ENCODE results near the gene EXOC2.

Gene EXOC2

GRCh38 chr6:620166-620565 is 72.8 kb downstream of the EXOC2 start:
- no peak for TF ChIP-seq FOXK2 (IDR thresholded peaks at IDR 0.05)
- no peak for TF ChIP-seq TARDBP (IDR thresholded peaks at IDR 0.05)
- no peak for TF ChIP-seq BHLHE40 (IDR thresholded peaks at IDR 0.05; ENCODE audit: borderline replicate concordance)
- TF ChIP-seq SP1 (IDR thresholded peaks at IDR 0.05): no peak
- TF ChIP-seq FOXA1 (IDR thresholded peaks at IDR 0.05): no peak
- TF ChIP-seq ARNT (IDR thresholded peaks at IDR 0.05): no peak
- no peak for TF ChIP-seq SUZ12 (IDR thresholded peaks at IDR 0.05)
- no peak for TF ChIP-seq ZNF384 (IDR thresholded peaks at IDR 0.05)
- TF ChIP-seq LEF1 (IDR thresholded peaks at IDR 0.05; ENCODE audit: borderline replicate concordance): no peak
- no peak for TF ChIP-seq HDGF (IDR thresholded peaks at IDR 0.05; ENCODE audit: borderline replicate concordance)
- TF ChIP-seq FOXM1 (IDR thresholded peaks at IDR 0.05; ENCODE audit: borderline replicate concordance): no peak
- TF ChIP-seq ELF4 (IDR thresholded peaks at IDR 0.05): no peak
- no peak for TF ChIP-seq L3MBTL2 (conservative IDR thresholded peaks at IDR 0.05)
- TF ChIP-seq, protein P1, sequence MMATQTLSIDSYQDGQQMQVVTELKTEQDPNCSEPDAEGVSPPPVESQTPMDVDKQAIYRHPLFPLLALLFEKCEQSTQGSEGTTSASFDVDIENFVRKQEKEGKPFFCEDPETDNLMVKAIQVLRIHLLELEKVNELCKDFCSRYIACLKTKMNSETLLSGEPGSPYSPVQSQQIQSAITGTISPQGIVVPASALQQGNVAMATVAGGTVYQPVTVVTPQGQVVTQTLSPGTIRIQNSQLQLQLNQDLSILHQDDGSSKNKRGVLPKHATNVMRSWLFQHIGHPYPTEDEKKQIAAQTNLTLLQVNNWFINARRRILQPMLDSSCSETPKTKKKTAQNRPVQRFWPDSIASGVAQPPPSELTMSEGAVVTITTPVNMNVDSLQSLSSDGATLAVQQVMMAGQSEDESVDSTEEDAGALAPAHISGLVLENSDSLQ (IDR thresholded peaks at IDR 0.05): no peak
- no peak for DNase-seq (ENCODE audit: extremely low spot score)
- ChIA-PET POLR2A (no interaction called here), CTCF (no interaction called here)

DNA sequence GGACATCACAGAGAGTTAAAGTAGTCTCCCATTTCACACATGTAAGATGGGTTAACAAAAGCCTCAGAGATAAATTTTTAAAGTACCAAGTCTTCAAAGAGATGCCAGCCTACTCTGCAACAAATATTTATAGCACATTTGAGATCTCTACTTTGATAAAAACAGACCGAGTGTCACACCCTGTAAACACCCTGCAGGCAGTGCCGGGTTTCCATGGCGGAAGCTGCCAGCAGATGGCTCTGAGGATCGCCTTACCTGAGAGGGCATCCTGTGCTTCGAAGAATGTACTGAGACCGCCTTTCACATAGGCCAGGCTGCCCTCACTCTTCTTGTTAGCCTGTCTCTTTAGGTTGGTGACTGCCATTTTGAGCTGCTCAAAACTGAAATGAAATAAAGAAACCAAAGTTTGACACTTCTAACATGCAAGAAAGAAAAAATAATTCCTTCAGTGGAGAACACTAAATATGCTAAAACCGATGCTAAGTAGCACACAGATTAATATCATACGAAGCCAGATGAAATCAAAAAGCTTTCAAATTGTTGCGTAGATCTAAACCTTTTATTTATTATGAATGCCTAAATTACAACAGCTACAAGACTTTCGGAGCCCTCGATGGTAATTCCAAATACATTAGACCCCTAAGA is 75.4 kb downstream of the EXOC2 start:
- ChIA-PET CTCF (interaction anchor here (1.0 kb wide), 1 partner anchor 525 kb away, joined by 3 read pairs; no protein-coding TSS in a partner anchor), POLR2A (no interaction called here)
- TF ChIP-seq ZNF384 (IDR thresholded peaks at IDR 0.05) (no peak), TARDBP (IDR thresholded peaks at IDR 0.05) (no peak), FOXK2 (IDR thresholded peaks at IDR 0.05) (no peak), FOXM1 (IDR thresholded peaks at IDR 0.05; ENCODE audit: borderline replicate concordance) (no peak), ELF4 (IDR thresholded peaks at IDR 0.05) (no peak)
- TF ChIP-seq, protein P1 (IDR thresholded peaks at IDR 0.05): no peak
- no peak for DNase-seq (ENCODE audit: extremely low spot score)

DNA sequence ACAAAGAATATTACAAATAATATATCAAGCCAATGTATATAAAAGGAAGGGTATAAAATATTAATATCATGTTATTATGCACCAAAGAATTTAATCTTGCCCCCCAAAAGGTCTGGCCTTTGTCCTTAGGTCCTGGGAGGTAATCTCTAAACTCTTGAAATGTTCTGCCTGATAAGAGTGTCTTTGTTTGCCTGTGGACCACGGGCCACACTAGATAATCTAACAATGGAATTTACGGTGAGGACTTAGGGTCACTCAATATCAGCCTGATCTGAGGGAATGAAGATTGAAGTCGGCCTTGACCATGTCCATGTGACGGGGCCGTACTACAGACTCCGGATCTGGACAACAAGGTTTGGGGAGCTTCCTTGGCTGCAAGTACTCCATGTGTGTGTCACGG is 79.0 kb downstream of the EXOC2 start:
- CTCF ChIA-PET: no interaction called here
- DNase-seq (ENCODE audit: extremely low spot score): no peak
- TF ChIP-seq BHLHE40 (IDR thresholded peaks at IDR 0.05; ENCODE audit: borderline replicate concordance) (no peak), FOXA1 (IDR thresholded peaks at IDR 0.05) (no peak), ZNF384 (IDR thresholded peaks at IDR 0.05) (no peak), CTBP1 (IDR thresholded peaks at IDR 0.05; ENCODE audit: borderline replicate concordance) (no peak), HDGF (IDR thresholded peaks at IDR 0.05; ENCODE audit: borderline replicate concordance) (no peak), ARNT (IDR thresholded peaks at IDR 0.05) (no peak), TARDBP (IDR thresholded peaks at IDR 0.05) (no peak), SUZ12 (IDR thresholded peaks at IDR 0.05) (no peak), FOXM1 (IDR thresholded peaks at IDR 0.05; ENCODE audit: borderline replicate concordance) (no peak), LEF1 (IDR thresholded peaks at IDR 0.05; ENCODE audit: borderline replicate concordance) (no peak), L3MBTL2 (conservative IDR thresholded peaks at IDR 0.05) (no peak), NFRKB (IDR thresholded peaks at IDR 0.05) (no peak), SP1 (IDR thresholded peaks at IDR 0.05) (no peak), ELF4 (IDR thresholded peaks at IDR 0.05) (no peak), FOXK2 (IDR thresholded peaks at IDR 0.05) (no peak)
- TF ChIP-seq, protein P1 (IDR thresholded peaks at IDR 0.05): no peak
- POLR2A ChIA-PET: no interaction called here

DNA sequence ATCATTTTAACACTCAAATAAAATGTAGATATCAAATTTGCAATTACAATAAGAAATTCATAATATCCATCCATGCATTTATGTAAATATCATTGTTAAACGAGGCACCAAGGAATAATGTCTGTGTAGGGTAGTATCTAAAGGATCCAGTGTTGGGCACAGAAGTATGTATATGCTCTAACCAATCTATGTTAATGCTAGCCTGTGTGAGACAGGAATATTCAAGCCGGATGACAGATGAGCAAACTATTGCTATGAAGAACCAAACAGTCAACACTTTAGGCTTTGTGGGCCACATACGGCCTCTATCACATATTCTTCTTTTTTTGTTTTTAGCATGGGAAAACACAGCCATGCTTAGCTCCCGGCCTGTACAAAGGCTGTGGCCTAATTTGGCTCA is 81.0 kb downstream of the EXOC2 start:
- no peak for DNase-seq (ENCODE audit: extremely low spot score)
- POLR2A ChIA-PET: no interaction called here
- TF ChIP-seq FOXA1 (IDR thresholded peaks at IDR 0.05) (no peak), HDGF (IDR thresholded peaks at IDR 0.05; ENCODE audit: borderline replicate concordance) (no peak), SUZ12 (IDR thresholded peaks at IDR 0.05) (no peak), CTBP1 (IDR thresholded peaks at IDR 0.05; ENCODE audit: borderline replicate concordance) (no peak), ZNF384 (IDR thresholded peaks at IDR 0.05) (no peak), ELF4 (IDR thresholded peaks at IDR 0.05) (no peak), BHLHE40 (IDR thresholded peaks at IDR 0.05; ENCODE audit: borderline replicate concordance) (no peak), NFRKB (IDR thresholded peaks at IDR 0.05) (no peak), ARNT (IDR thresholded peaks at IDR 0.05) (no peak), FOXM1 (IDR thresholded peaks at IDR 0.05; ENCODE audit: borderline replicate concordance) (no peak), L3MBTL2 (conservative IDR thresholded peaks at IDR 0.05) (no peak), FOXK2 (IDR thresholded peaks at IDR 0.05) (no peak), TARDBP (IDR thresholded peaks at IDR 0.05) (no peak), SP1 (IDR thresholded peaks at IDR 0.05) (no peak), LEF1 (IDR thresholded peaks at IDR 0.05; ENCODE audit: borderline replicate concordance) (no peak)
- TF ChIP-seq, protein P1 (IDR thresholded peaks at IDR 0.05): no peak
- CTCF ChIA-PET: no interaction called here

DNA sequence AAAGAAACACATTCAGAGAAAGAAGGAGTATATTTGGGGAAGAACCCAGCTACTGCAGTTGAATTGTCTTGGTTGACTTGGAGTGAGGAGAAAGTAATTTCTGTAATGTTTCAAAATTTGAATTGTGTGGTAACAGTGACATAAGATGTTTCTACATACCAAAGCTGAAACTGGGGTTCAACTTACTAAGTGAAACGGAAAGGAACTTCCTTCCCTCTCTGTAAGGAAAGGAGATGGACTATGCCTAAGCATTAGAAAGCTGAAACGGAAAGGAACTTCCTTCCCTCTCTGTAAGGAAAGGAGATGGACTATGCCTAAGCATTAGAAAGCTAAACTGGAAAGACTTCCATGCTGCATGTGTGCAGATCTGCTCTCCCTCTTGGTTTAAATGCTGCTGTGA is 82.1 kb downstream of the EXOC2 start:
- CTCF ChIA-PET: no interaction called here
- POLR2A ChIA-PET: no interaction called here
- DNase-seq (ENCODE audit: extremely low spot score): no peak

More for the DNA sequence above, 82.1 kb downstream of the EXOC2 start:
- TF ChIP-seq FOXA1 (IDR thresholded peaks at IDR 0.05) (no peak), LEF1 (IDR thresholded peaks at IDR 0.05; ENCODE audit: borderline replicate concordance) (no peak), L3MBTL2 (conservative IDR thresholded peaks at IDR 0.05) (no peak), ARNT (IDR thresholded peaks at IDR 0.05) (no peak), CTBP1 (IDR thresholded peaks at IDR 0.05; ENCODE audit: borderline replicate concordance) (no peak), TARDBP (IDR thresholded peaks at IDR 0.05) (no peak), FOXK2 (IDR thresholded peaks at IDR 0.05) (no peak), ELF4 (IDR thresholded peaks at IDR 0.05) (no peak), HDGF (IDR thresholded peaks at IDR 0.05; ENCODE audit: borderline replicate concordance) (no peak), SUZ12 (IDR thresholded peaks at IDR 0.05) (no peak), SP1 (IDR thresholded peaks at IDR 0.05) (no peak)
- TF ChIP-seq, protein P1 (IDR thresholded peaks at IDR 0.05): no peak
